Activated CD8-positive, alpha-beta memory T cell treated with anti-CD3 and anti-CD28 coated beads for 36 hours (primary cell): ENCODE results near the gene TMCC1. TPM values are rescaled to one million over a fixed set of nuclear protein-coding genes. Genes with fewer than 3 reads are reported as not detected.

Experiments
- CTCF ChIA-PET: fragments of 350-600 bp; sonication (Branson Sonifier 250); formaldehyde crosslinking; loops from one replicate; lab custom pipeline; 2021; ENCODE audit warnings: antibody characterized with exemption; lab: Charles Lee
- POLR2A ChIA-PET: fragments of 350-600 bp; sonication (Branson Sonifier 250); formaldehyde crosslinking; loops from one replicate; lab custom pipeline; 2021; ENCODE audit warnings: antibody characterized with exemption; lab: Charles Lee
- total RNA-seq, 2 experiments: library from RNA; stranded (reverse); gene quantifications; one replicate each; pipeline ENCODE4 v1.2.3, GENCODE V29; 2021

The TMCC1 gene
- total RNA-seq, 2 experiments from 2014 or later, result 14.7 to 16.3 TPM

DNA sequence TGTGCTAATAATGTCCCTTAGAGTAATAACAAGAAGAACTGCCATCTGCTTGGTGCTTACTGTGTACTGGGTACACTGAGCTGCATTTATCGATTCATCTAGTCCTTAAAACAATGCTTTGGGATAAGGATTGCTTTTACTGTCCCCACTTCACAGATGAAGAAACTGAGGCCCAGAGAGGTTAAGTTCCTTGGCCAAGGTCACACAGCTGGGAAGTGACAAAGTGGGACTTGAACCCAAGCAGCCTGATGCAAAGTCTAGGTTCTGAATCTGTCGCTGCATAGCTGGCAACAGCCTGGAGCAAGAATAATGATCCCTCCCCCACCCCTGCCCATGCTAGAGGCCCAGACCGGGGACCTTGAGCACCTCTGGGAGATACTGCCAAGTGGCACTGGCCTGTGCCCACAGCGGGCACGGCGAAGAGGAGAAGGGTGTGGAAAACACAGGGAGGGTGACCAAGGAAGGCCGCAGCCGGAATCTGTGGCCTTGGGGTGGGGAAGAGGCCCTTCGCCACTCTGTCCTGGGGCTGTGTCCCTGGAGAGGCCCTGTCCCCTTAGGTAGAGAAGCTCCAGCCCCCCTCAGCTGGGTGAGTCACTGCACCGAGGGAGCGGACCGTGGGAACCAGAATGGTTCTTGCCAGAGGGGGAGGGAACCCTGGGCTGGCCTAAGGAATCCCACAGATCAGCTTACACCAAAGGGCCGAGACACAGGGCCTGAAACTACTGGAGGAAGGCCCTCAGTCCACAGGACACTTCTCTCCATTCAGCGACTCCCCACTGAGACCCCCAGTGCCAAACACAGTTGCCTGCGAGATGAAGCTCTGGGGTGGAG, 290.6 kb downstream of the TMCC1 start:
- ChIA-PET POLR2A (no interaction called here), CTCF (interaction anchor here (0.6 kb wide), 1 partner anchor 1415 kb away, joined by 4 read pairs; no protein-coding TSS in a partner anchor)

- ChIA-PET CTCF (no interaction called here), POLR2A (no interaction called here)
These were observed 291.2 kb downstream of the TMCC1 start for GRCh38 chr3:129602309-129602708.

DNA sequence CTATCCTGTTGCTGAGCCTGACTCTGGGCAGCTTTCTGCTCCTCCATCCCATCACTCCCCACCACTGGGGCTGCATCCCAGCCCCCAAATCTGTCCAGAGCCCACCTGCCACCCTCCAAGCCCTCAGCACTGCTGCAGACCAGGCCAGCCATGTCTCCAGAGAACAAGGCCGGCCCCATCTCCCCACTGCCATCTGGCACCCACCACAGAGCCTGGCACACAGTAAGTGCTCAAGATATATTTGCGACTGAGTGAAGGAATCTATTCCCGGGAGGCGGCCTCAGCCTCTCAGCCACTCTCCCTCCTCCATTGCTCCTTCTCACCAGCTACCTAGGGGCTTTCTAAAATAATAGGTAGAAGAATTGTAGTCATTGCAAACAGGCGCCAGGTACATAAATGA, 291.8 kb downstream of the TMCC1 start:
- ChIA-PET POLR2A (no interaction called here), CTCF (no interaction called here)

DNA sequence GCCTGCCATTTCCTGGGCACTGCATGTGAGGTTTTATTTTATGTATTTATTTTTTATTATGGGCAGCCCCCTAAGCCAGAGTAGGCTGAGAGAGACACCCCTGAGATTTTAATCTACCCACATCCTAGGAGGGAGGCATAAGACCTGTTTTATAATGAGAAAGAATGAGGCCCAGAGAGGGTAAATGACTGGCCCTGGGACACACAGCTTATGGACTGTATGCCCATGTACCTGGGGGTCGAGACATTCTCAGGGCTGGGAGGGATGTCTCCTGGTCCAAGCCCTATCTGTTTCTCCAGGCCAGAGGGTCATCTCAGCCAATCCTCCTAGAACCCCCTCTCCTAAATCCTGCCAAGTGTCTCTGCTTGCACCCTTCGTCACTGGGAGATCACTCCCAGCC, 293.2 kb downstream of the TMCC1 start:
- ChIA-PET CTCF (no interaction called here), POLR2A (no interaction called here)

DNA sequence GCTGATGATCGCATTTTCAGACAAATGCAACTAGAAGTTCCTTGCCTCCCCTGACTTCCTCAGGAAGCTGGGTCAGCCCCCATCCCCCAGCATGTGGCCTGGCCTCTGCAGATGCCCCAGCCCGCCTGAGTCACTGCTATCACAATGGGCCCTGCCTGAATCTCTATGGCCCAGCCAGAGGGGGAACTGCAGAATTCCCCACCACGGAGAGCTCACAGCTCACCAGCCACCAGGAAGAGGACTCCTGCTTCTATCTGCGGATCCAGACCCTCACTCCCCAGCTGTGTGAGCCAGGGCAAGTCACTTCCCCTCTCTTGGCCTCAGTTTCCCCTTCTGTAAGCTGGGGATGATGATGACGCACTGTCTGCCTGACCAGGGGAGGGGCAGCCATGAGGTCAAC, 293.9 kb downstream of the TMCC1 start:
- ChIA-PET CTCF (no interaction called here), POLR2A (no interaction called here)

- ChIA-PET POLR2A (no interaction called here), CTCF (no interaction called here)
These were observed 294.4 kb downstream of the TMCC1 start for GRCh38 chr3:129599073-129599472.

DNA sequence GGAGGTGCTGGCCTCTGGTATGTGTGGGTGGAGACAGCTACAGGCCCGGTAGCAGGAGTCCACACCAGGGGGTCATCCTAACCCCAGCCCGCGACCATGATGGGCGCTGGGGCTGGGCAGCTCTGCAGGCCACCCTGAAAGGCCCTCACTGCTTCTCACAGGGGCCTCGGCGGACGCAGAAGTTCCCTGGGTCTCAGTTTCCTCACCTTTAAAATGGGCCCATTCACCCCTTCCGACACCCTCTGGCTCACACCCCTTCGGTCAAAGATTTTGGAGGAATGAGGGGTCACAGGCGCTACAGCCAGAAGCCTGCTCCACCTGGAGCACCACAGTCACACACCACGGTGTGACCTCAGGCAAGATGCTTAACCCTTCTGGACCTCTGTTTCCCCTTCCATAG, 295.0 kb downstream of the TMCC1 start:
- CTCF ChIA-PET, result no interaction called here

GRCh38 chr3:129598000-129598381, 295.5 kb downstream of the TMCC1 start:
- ChIA-PET POLR2A (no interaction called here), CTCF (no interaction called here)

More for the DNA sequence above, 295.0 kb downstream of the TMCC1 start:
- POLR2A ChIA-PET, result no interaction called here

Other genes starting within 250 kb of the TMCC1 start
- gene TRH, start 81.0 kb upstream of the TMCC1 start, total RNA-seq, result not detected
- gene ALG1L2, start 188.1 kb upstream of the TMCC1 start, total RNA-seq, result 1 to 10 TPM in 1 of 2 experiments, under 1 TPM in 1; 0.82 to 1.0 TPM